Neural progenitor cell (in vitro differentiated cells): Measurements from ENCODE around the gene NAPA.

Experiments
- EZH2 ChIP-seq: fragments of 200-600 bp; sonication (generic); IDR thresholded peaks from 2 replicates; pipeline ENCODE4 v1.6.1; 2017; ENCODE audit warnings: antibody characterized with exemption, mild to moderate bottlenecking, moderate library complexity
- TF ChIP-seq, protein P1 (sequence below): fragments of 200-600 bp; sonication (generic); IDR thresholded peaks from 2 replicates; pipeline ENCODE4 v1.5.1; 2017; ENCODE audit warnings: antibody characterized with exemption, mild to moderate bottlenecking

GRCh38 chr19:47499863-47500830, 14.7 kb downstream of the NAPA start:
- no peak for TF ChIP-seq EZH2
- TF ChIP-seq, protein P1, sequence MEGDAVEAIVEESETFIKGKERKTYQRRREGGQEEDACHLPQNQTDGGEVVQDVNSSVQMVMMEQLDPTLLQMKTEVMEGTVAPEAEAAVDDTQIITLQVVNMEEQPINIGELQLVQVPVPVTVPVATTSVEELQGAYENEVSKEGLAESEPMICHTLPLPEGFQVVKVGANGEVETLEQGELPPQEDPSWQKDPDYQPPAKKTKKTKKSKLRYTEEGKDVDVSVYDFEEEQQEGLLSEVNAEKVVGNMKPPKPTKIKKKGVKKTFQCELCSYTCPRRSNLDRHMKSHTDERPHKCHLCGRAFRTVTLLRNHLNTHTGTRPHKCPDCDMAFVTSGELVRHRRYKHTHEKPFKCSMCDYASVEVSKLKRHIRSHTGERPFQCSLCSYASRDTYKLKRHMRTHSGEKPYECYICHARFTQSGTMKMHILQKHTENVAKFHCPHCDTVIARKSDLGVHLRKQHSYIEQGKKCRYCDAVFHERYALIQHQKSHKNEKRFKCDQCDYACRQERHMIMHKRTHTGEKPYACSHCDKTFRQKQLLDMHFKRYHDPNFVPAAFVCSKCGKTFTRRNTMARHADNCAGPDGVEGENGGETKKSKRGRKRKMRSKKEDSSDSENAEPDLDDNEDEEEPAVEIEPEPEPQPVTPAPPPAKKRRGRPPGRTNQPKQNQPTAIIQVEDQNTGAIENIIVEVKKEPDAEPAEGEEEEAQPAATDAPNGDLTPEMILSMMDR: no peak
